GM12878 (cell line): ENCODE results near the gene PAQR7. TPM values are rescaled to one million over a fixed set of nuclear protein-coding genes. Genes with fewer than 3 reads are reported as not detected.

Source experiments
- ATAC-seq: fragments of 200-7000 bp; cut with Tn5 transposase; 3 replicates; pipeline ENCODE4 v1.9.1; 2020; ENCODE audit warnings: mild to moderate bottlenecking, moderate library complexity
- BruUV-seq: library from RNA; stranded (reverse); fragments of 400-500 nt; replicated peaks from 2 replicates; lab custom pipeline; 2021; lab: Mats Ljungman, UMichigan
- CTCF ChIA-PET: fragments of 300-600 bp; sonication (Branson Sonifier 250); formaldehyde crosslinking; extraction: SDS; loops from one replicate; lab custom pipeline; 2021; ENCODE audit warnings: inconsistent platforms; lab: Yijun Ruan, JAX
- POLR2A ChIA-PET: fragments of 350-600 bp; formaldehyde crosslinking; extraction: SDS; loops from one replicate; lab custom pipeline; 2021; ENCODE audit warnings: inconsistent platforms; lab: Charles Lee
- RAD21 ChIA-PET: fragments of 300-600 bp; sonication (Branson Sonifier 250); formaldehyde crosslinking; loops from one replicate; lab custom pipeline; 2023; ENCODE audit warnings: antibody characterized with exemption; ENCODE audit not compliant: unreplicated experiment; lab: Charles Lee
- SMC1A ChIA-PET: fragments of 300-600 bp; sonication (Branson Sonifier 250); formaldehyde crosslinking; loops from one replicate; lab custom pipeline; 2023; ENCODE audit not compliant: unreplicated experiment, uncharacterized antibody; lab: Charles Lee
- DNase-seq: peaks from one replicate; pipeline ENCODE4 v3.0.0-alpha.2; 2011; ENCODE audit warnings: low read depth, low spot score
- FAIRE-seq: peaks from 3 replicates; lab custom pipeline; 2011; peaks lifted over from hg19 to GRCh38; lab: Jason Lieb, UNC
- H2AFZ ChIP-seq: 2 replicates; pipeline ENCODE4 v1.6.0; 2011; ENCODE audit warnings: low read depth, low read length, control low read depth; ENCODE audit not compliant: control insufficient read depth
- H3K27ac ChIP-seq: 2 replicates; pipeline ENCODE4 v1.5.1; 2011; ENCODE audit warnings: control low read depth; ENCODE audit not compliant: control insufficient read depth, insufficient read depth
- H3K27me3 ChIP-seq, 2 experiments: replicated peaks in 1 of 2; 2 replicates each; pipeline versions ENCODE4 v1.6.0 to v1.6.1; 2011; ENCODE audit warnings: low read length in 1 of 2; ENCODE audit not compliant: control insufficient read depth in 2 of 2, insufficient read depth in 2 of 2
- H3K36me3 ChIP-seq, 2 experiments: 2 replicates each; pipeline ENCODE4 v1.5.1; 2011; ENCODE audit warnings: low read length in 1 of 2; ENCODE audit not compliant: control insufficient read depth in 2 of 2, insufficient read depth in 2 of 2
- H3K4me1 ChIP-seq: 2 replicates; pipeline ENCODE4 v1.6.1; 2011; ENCODE audit warnings: mild to moderate bottlenecking, low read length, moderate library complexity, mixed read lengths; ENCODE audit not compliant: control insufficient read depth, insufficient read depth
- H3K4me2 ChIP-seq: 2 replicates; pipeline ENCODE4 v1.6.0; 2011; ENCODE audit warnings: control low read depth; ENCODE audit not compliant: control insufficient read depth, insufficient read depth
- H3K4me3 ChIP-seq: fragments of 200-600 bp; sonication (generic); 2 replicates; pipeline ENCODE4 v1.5.1; 2016
- H3K79me2 ChIP-seq: 2 replicates; pipeline ENCODE4 v1.6.0; 2011; ENCODE audit warnings: low read length; ENCODE audit not compliant: control insufficient read depth, insufficient read depth
- H3K9ac ChIP-seq: 2 replicates; pipeline ENCODE4 v1.8.0; 2011; ENCODE audit warnings: low read length, control low read depth, mixed read lengths; ENCODE audit not compliant: control insufficient read depth, insufficient read depth
- H3K9me3 ChIP-seq: replicated peaks from 3 replicates; pipeline ENCODE4 v1.5.1; 2011; ENCODE audit warnings: mild to moderate bottlenecking, low read length; ENCODE audit not compliant: control insufficient read depth, insufficient read depth
- H4K20me1 ChIP-seq: 2 replicates; pipeline ENCODE4 v1.6.0; 2011; ENCODE audit not compliant: control insufficient read depth, insufficient read depth
- BHLHE40 ChIP-seq, 2 experiments: fragments of 450-650 bp in 1 of 2; IDR thresholded peaks; 2 replicates each; pipeline ENCODE4 v1.6.1; 2011 to 2017; ENCODE audit warnings: low read depth in 2 of 2, borderline replicate concordance in 1 of 2, improper control_type of control experiment in 1 of 2, low read length in 1 of 2, mild to moderate bottlenecking in 1 of 2
- DPF2 ChIP-seq: fragments of 450-650 bp; IDR thresholded peaks from 2 replicates; pipeline ENCODE4 v1.6.1; 2017; ENCODE audit warnings: mild to moderate bottlenecking
- ETV6 ChIP-seq, 2 experiments: fragments of 450-650 bp in 1 of 2; IDR thresholded peaks in 1 of 2; conservative IDR thresholded peaks in 1 of 2; 2 replicates each; pipeline ENCODE4 v1.6.1; 2014; ENCODE audit warnings: antibody characterized with exemption in 1 of 2, borderline replicate concordance in 1 of 2, low read depth in 1 of 2, mild to moderate bottlenecking in 1 of 2, moderate library complexity in 1 of 2
- FOS ChIP-seq: IDR thresholded peaks from 3 replicates; pipeline ENCODE4 v1.6.1; 2011; ENCODE audit warnings: borderline replicate concordance; ENCODE audit not compliant: insufficient read length; ENCODE audit errors: extremely low read depth
- FOXM1 ChIP-seq: IDR thresholded peaks from 2 replicates; pipeline ENCODE4 v1.6.1; 2012; ENCODE audit warnings: low read depth, mild to moderate bottlenecking, inconsistent platforms, low read length, moderate library complexity
- GABPA ChIP-seq: IDR thresholded peaks from 2 replicates; pipeline ENCODE4 v1.6.1; 2014; ENCODE audit warnings: antibody characterized with exemption, low read depth, mild to moderate bottlenecking, inconsistent platforms
- IRF4 ChIP-seq: IDR thresholded peaks from 2 replicates; pipeline ENCODE4 v1.6.1; 2011; ENCODE audit warnings: low read depth, low read length
- MYC ChIP-seq: IDR thresholded peaks from 2 replicates; pipeline ENCODE4 v1.6.1; 2011; ENCODE audit warnings: mild to moderate bottlenecking, low read length, moderate library complexity, inconsistent platforms; ENCODE audit not compliant: insufficient read depth, insufficient replicate concordance, insufficient read length, severe bottlenecking
- NFIC ChIP-seq: IDR thresholded peaks from 2 replicates; pipeline ENCODE4 v1.6.1; 2012; ENCODE audit warnings: low read depth, mild to moderate bottlenecking, inconsistent platforms, low read length, moderate library complexity
- RB1 ChIP-seq: fragments of 450-650 bp; formaldehyde crosslinking; IDR thresholded peaks from 2 replicates; pipeline ENCODE4 v1.6.1; 2017; ENCODE audit warnings: mild to moderate bottlenecking, borderline replicate concordance
- SMARCA5 ChIP-seq: fragments of 450-650 bp; IDR thresholded peaks from 2 replicates; pipeline ENCODE4 v1.6.1; 2017; ENCODE audit warnings: mild to moderate bottlenecking
- SRF ChIP-seq, 2 experiments: IDR thresholded peaks; 2 replicates each; pipeline ENCODE4 v1.6.1; 2011; ENCODE audit warnings: low read depth in 2 of 2, low read length in 2 of 2, mild to moderate bottlenecking in 1 of 2, moderate library complexity in 1 of 2
- SUPT20H ChIP-seq: IDR thresholded peaks from 2 replicates; pipeline ENCODE4 v1.6.1; 2011; ENCODE audit warnings: low read depth, mild to moderate bottlenecking, low read length, moderate library complexity, borderline replicate concordance; ENCODE audit not compliant: control insufficient read depth
- TCF12 ChIP-seq: IDR thresholded peaks from 2 replicates; pipeline ENCODE4 v1.6.1; 2011; ENCODE audit warnings: low read depth, mild to moderate bottlenecking, low read length
- YBX1 ChIP-seq: fragments of 450-650 bp; IDR thresholded peaks from 2 replicates; pipeline ENCODE4 v1.6.1; 2016; ENCODE audit warnings: antibody characterized with exemption
- ZBTB11 ChIP-seq: fragments of 450-650 bp; formaldehyde crosslinking; IDR thresholded peaks from 2 replicates; pipeline ENCODE4 v1.5.0; 2022; ENCODE audit warnings: mild to moderate bottlenecking, missing genetic modification characterization
- ZSCAN29 ChIP-seq: fragments of 450-650 bp; IDR thresholded peaks from 2 replicates; pipeline ENCODE4 v1.6.1; 2017; ENCODE audit warnings: mild to moderate bottlenecking, moderate library complexity
- WGBS: methylation state at CpG from one replicate; pipeline ENCODE4 v1.1.6; 2016; ENCODE audit warnings: low lambda C conversion rate; ENCODE audit not compliant: insufficient replicate concordance, insufficient coverage; ENCODE audit errors: missing lambda C conversion rate; 5-methylcytosine and 5-hydroxymethylcytosine counted together
- in situ Hi-C: fragments of 300-500 bp; cut with MboI; formaldehyde crosslinking; loops from 9 replicates; pipeline ENCODE4 v1.14.3; 2018; ENCODE audit warnings: mixed read lengths
- intact Hi-C: fragments of 100-400 bp; cut with micrococcal nuclease; formaldehyde crosslinking; loops from one replicate; pipeline ENCODE4 v1.14.2; 2022; ENCODE audit not compliant: unreplicated experiment
- polyA plus RNA-seq, 11 experiments: library from polyadenylated mRNA; depleted of rRNA in 4 of 11; unstranded in 6 of 11; stranded (reverse) in 5 of 11; fragments of >200 nt; fragmentation: Nextera tagmentation in 4 of 11; fragmentation: Illumina TruSeq in 1 of 11; extraction: Ambion mirVana in 4 of 11; extraction: Trizol in 1 of 11; gene quantifications; 1 replicate in 1 of 11; 2 replicates in 10 of 11; pipeline versions ENCODE4 v1.2.1 to v1.2.3, GENCODE V29; 2011 to 2016; ENCODE audit warnings: inconsistent platforms in 2 of 11, missing spikeins in 2 of 11, low read depth in 1 of 11
- total RNA-seq, 4 experiments: library from RNA; depleted of rRNA in 3 of 4; stranded (reverse); fragments of >200 nt in 3 of 4; fragmentation: Illumina TruSeq in 1 of 4; extraction: Trizol in 1 of 4; gene quantifications; 2 replicates each; pipeline versions ENCODE4 v1.2.1 to v1.2.3, GENCODE V29; 2013 to 2021

PAQR7 gene
- total and polyA plus RNA-seq, 10 of the 15 experiments (the other 5 are each of a cell fraction or from before 2014, with no cell fraction given) = 1.1 to 8.8 (median 5.2) TPM

GRCh38 chr1:25861316-25862286, 13.9 kb downstream of the PAQR7 start:
- POLR2A ChIA-PET = interaction anchor here (0.7 to 1.2 kb wide), 4 partner anchors 13 to 772 kb away, joined by 3 to 6 read pairs (median 3); partner anchors contain the start of gene PAFAH2
- WGBS = 61% methylated on average over 13 of the region's 16 CpGs
- FAIRE-seq = no peak

More at GRCh38 chr1:25861316-25862286, 13.9 kb downstream of the PAQR7 start:
- no peaks in the 10 kb centered on the region for H3K36me3 ChIP-seq
- no peak for TF ChIP-seq RB1
- no peak for TF ChIP-seq DPF2
- TF ChIP-seq ETV6 (conservative IDR thresholded peaks at IDR 0.05 in 1 of 2, IDR thresholded peaks at IDR 0.05 in 1 of 2; ENCODE audit: borderline replicate concordance in 1 of 2, low read depth in 1 of 2) = peak in 1 of 2 experiments; percentile 33; a peak in 1 of 4 replicates
- TF ChIP-seq SUPT20H = no peak
- TF ChIP-seq SRF (IDR thresholded peaks at IDR 0.05; ENCODE audit: low read depth in 2 of 2, low read length in 2 of 2) = no peak
- no peak for TF ChIP-seq ZSCAN29
- TF ChIP-seq SMARCA5 = no peak
- TF ChIP-seq NFIC = 0 out of 2 replicates have a peak, but pooled peaks have one; percentile 27
- TF ChIP-seq MYC = no peak
- peak; percentile 15; the same call in 1 of the 2 replicates for TF ChIP-seq FOXM1
- TF ChIP-seq IRF4 = no peak
- TF ChIP-seq GABPA = no peak
- no peak for TF ChIP-seq ZBTB11 (CRISPR knock-in tag)
- TF ChIP-seq YBX1 = no peak
- no peak for TF ChIP-seq FOS
- no peak for TF ChIP-seq TCF12
- TF ChIP-seq BHLHE40 (IDR thresholded peaks at IDR 0.05; ENCODE audit: borderline replicate concordance in 1 of 2, low read depth in 2 of 2, low read length in 1 of 2) = no peak
- intact Hi-C loops = no loop called here
- no peak for ATAC-seq
- RAD21 ChIA-PET = no interaction called here
- H3K9ac ChIP-seq = no peak overlapping the region
- no peak for DNase-seq
- H2AFZ ChIP-seq = no peak overlapping the region
- H4K20me1 ChIP-seq = no peaks in the 10 kb centered on the region
- no peak overlapping the region for H3K4me2 ChIP-seq
- no peak overlapping the region for H3K4me3 ChIP-seq
- no TSS peak for BruUV-seq
- SMC1A ChIA-PET = interaction anchor here (1.0 to 1.7 kb wide), 3 partner anchors 9 to 13 kb away, joined by 3 to 4 read pairs (median 4); no protein-coding TSS in a partner anchor
- H3K79me2 ChIP-seq = peaks cover 15% of the 10 kb centered on the region
- CTCF ChIA-PET = interaction anchor here (0.9 to 1.0 kb wide), 2 partner anchors 34 to 136 kb away, joined by 3 read pairs; partner anchors contain the start of gene PAFAH2
- in situ Hi-C loops = no loop called here
- H3K9me3 ChIP-seq = no peaks in the 10 kb centered on the region
- no peaks in the 10 kb centered on the region for H3K27me3 ChIP-seq
- no peak overlapping the region; the same call in 1 of the 2 replicates for H3K27ac ChIP-seq
- H3K4me1 ChIP-seq = peaks cover 8% of the 10 kb centered on the region; the same call in 1 of the 2 replicates
